Renal cortex interstitium (tissue), 11 donors: ENCODE data around the gene KIF2A. TPM values are rescaled to one million over a fixed set of nuclear protein-coding genes. Genes with fewer than 3 reads are reported as not detected.
"Not testable (repeated sequence)": the region's sequence is repeated elsewhere in the genome, so short reads cannot be mapped to it uniquely, and the experiment has no call there.

ENCODE experiments used
- DNase-seq, 11 donors: peaks; one replicate each; pipeline ENCODE4 v3.0.0-alpha.2; 2013; ENCODE audit warnings: low read depth in 9 of 11, low spot score in 4 of 11; ENCODE audit errors: extremely low read depth in 1 of 11
- polyA plus RNA-seq, 3 donors: library from polyadenylated mRNA; unstranded; fragments of 120-200 nt; gene quantifications; one replicate each; pipeline ENCODE4 v1.2.1, GENCODE V29; 2013; ENCODE audit not compliant: insufficient read length in 3 of 3

KIF2A gene
- polyA plus RNA-seq, 3 donors = 44.2 to 68.3 (median 58.2) TPM

GRCh38 chr5:62284946-62285891, 20.8 kb upstream of the KIF2A start:
- no peak for DNase-seq

GRCh38 chr5:62286834-62287233, 19.2 kb upstream of the KIF2A start:
- no peak for DNase-seq

DNA sequence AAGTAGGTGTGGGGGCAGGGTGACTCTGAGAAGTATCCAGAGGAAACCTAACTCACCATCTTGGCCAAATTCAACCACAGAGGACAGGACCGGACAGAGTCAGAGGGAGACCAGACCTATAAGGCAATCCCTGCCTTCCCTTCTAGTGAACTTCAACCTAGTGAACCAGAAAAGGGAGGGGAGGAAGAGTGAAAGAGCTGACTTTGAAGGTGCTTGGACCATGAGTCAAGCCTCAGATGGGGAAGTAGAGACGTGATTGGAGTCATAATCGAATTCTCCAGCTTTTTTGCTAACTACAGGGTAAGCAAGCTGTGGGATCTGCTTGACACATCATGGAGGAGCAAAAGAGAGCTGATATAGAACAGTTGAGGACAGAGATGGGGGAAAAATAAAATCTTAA, 18.8 kb upstream of the KIF2A start:
- DNase-seq = no peak

- DNase-seq = no peak
Measured at GRCh38 chr5:62288118-62288517, 17.9 kb upstream of the KIF2A start.

- no peak for DNase-seq
Measured at GRCh38 chr5:62289813-62290212, 16.2 kb upstream of the KIF2A start.

GRCh38 chr5:62291829-62292228, 14.2 kb upstream of the KIF2A start:
- DNase-seq = not testable (repeated sequence)

- DNase-seq = no peak
Measured at GRCh38 chr5:62296998-62297397, 9.0 kb upstream of the KIF2A start.

- DNase-seq = no peak
Measured at GRCh38 chr5:62298118-62298517, 7.9 kb upstream of the KIF2A start.

GRCh38 chr5:62299101-62299500, 6.9 kb upstream of the KIF2A start:
- no peak for DNase-seq

DNA sequence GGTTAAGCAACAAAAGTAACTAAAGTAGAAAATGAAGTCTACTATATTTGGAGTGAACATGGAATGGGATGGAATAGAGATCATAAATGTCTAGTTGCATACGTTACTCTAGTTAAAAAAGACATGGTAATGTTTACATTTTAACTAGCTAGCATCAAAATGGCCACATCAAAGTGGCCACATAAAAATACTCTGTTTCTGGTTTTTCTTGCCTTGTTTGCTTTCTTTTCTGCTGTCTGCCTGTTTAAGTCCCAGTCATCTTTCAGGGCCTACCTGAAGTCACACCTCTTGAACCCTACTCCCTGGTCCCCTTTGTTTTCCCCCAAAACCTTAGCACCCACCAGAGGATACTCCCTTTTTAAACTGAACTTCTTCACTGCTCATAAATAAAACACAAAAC, 6.4 kb upstream of the KIF2A start:
- DNase-seq = no peak

GRCh38 chr5:62305358-62305714, 670 bp upstream of the KIF2A start:
- no peak for DNase-seq

GRCh38 chr5:62306323-62306895, 403 bp downstream of the KIF2A start:
- peak in 3 of 11 donors; percentile 41 to 62 (median 58) for DNase-seq

- peak in 9 of 11 donors; percentile 25 to 48 (median 32) for DNase-seq
Measured at GRCh38 chr5:62306896-62307689, 1.1 kb downstream of the KIF2A start.

- DNase-seq = no peak
Measured at GRCh38 chr5:62308439-62308838, 2.4 kb downstream of the KIF2A start.

GRCh38 chr5:62309107-62309506, 3.1 kb downstream of the KIF2A start:
- no peak for DNase-seq

DNA sequence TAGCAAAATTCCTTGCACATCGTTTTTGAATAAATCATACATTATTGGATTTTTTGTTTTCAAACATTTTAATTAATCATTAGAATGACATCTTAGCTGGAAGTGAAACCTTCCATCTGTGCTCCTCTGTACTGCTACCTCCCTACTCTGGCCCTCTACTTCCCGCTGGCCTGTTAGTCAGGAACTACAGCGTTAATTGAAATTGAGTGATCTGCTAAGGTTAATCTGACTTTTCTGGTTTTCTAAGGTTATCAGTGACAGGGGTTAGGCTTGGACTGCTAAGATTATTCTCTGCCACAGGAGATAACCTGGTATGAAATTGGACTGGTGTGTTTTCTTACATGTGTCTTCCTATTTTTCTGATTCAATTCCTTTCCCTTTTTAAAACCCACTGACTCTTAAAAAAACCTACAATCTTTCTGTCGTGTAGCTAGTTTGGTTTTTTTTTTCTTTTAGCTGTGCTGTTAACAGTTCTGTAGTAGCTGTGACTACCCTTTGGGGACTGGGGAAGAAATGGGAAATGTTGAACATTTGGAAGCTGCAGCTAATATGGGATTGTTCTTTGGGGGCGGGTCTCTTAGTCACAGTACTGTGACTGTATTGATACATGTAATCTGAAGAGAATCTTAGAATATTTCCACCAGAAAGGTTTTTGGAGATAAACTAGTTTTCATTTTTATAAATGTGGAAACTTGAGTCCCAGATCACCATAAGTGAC, 4.6 kb downstream of the KIF2A start:
- DNase-seq = no peak

DNA sequence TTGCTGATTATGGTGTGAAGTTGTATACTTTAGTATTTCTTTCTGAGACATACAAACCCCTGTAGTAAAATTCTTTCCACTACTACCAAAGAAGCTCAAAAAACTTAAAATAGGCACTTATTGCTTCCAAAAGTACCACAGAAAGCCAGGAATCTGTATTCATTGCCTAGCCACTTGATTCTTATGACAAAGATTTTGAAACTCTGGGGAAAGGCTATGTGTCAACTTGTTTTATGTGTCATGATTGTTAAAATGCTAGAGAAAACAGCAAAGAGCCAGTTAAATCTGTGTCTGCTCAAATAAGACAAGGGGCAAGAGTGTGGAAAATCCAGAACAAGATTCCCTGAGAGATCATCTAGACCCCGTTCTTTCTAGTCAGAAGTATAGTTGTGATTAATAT, 6.0 kb downstream of the KIF2A start:
- DNase-seq = no peak

GRCh38 chr5:62312674-62313073, 6.7 kb downstream of the KIF2A start:
- DNase-seq = no peak

DNA sequence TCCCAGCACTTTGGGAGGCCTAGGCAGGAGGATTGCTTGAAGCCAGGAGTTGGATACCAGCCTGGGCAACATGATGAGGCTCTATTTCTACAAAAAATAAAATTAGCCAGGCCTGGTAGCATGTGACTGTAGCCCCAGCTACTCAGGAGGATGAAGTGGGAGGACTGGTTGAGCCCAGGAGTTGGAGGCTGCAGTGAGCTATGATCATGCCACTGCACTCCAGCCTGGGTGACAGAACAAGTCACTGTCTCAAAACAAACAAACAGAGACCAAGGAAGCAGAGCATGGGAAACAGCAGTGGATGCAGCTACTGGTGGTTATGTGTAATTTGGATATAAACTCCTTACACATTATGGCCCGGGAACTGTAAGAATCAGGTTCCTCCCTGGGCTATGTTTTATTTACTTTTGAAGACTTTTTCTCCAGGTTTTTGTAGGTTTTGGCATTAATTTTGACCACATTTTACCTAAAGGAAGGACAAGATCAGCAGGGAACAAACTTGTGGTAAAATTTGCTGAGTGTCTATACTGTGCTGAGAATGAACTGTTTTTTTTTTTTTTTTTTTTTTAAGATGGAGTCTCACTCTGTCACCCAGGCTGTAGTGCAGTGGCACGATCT, 8.3 kb downstream of the KIF2A start:
- no peak for DNase-seq
